NCI-H187 (cell line): ENCODE measurements around the gene RRBP1.

Experiments used
- DNase-seq, 2 experiments: peaks; one replicate each; lab custom pipeline; 2025; lab: John Stamatoyannopoulos, UW

Gene RRBP1

DNA sequence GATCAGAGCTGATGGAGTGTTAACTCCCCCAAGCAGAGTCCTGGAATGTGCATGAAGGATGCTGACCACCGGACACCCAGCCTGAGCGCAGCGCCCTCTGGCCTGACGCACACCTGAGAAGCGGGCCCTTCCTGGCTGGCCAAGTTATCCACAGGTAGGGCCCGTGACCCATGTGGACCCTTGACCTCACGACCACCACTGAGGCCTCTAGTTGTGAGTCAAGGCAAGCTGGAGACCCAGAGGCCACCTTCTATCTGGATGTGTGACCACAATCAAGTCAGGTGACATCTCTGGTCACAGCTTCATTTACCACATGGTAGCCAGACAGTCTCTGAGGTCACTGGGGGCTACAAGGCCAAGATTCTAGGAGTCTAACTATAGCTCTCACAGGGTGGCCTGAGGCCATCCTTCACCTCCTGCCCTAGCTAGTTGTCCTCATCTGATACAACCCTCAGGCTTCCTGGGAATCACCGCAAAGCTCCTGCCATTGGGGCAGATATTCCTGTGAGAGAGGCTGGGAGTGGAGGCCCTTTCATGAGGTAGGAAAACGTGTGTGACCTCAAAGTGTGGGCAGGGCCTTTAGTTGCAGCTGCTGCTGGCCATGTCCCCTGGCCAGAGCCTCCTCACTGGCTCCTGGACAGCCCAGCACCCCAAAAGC lies 59.1 kb downstream of the RRBP1 start:
- DNase-seq = no peak

DNA sequence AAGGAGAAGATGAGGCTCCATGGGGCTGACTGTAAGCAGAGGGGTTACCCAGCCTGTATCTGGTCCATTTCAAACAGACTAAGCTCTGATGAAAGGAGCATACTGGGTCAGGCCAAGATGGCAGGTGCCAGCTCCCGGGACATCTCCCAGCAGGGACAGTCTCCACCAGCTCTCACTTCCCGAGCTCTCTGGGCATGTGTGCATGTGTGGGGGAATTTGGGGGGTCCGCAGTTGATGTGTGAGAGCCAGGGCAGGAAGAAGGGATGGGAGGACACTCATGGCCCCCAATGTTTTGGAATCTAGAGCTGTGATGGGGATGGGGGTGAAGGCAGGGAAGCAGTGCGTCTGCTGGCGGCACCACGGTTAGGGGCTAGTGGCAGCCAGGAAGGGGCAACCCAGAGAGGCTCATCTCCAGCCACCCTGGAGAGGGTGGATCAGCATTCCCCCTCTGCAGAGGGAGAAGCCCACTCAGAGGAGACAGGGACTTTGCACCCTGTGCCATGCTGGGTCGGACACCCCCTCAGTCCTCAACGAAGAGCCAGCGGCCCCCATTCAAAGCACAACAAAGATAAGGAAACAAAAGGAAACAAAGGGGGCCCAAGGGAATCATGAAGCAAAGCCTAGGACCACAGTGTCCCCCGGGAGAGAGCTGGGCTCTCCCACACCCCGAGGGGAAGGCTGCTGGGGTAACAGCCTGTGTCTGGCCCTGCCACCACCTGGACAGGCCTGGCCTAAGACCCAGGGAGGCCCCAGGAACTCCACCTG lies 59.8 kb downstream of the RRBP1 start:
- DNase-seq = no peak

DNA sequence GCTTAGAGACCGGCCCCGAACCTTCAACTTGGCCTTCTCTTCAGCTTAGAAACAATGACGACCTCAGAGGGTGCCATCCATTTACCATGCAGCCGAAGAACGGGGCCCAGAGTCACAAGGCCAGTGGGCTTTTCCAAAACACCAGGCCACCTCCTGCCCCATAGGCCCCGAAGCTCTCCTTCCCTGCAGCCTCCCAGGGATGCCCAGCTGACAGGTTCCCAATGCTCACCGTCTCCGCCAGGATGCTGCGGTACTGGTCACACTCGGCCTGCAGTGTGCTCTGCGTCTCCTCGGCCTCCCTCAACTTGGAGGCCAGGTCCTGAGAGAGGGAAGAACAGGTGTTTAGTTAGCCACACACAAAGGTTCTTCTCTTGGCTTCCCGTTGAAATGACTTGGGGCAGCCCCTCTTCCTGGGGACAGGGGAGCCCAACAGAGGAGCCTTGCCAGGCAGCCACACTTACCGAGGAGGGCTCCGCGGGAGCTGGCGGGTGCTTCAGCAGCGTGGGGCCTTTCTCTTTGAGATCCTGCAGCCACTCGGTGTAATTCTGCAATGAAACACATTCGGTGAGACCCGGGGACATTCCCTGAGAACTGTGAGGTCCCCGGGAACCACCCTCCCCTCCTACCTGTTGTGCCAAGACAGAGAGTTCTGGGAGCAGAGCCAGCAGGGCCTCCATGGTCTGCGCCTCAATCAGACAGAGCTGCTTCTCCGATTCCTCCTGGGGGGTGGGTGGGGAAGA lies 60.6 kb downstream of the RRBP1 start:
- DNase-seq = no peak

DNA sequence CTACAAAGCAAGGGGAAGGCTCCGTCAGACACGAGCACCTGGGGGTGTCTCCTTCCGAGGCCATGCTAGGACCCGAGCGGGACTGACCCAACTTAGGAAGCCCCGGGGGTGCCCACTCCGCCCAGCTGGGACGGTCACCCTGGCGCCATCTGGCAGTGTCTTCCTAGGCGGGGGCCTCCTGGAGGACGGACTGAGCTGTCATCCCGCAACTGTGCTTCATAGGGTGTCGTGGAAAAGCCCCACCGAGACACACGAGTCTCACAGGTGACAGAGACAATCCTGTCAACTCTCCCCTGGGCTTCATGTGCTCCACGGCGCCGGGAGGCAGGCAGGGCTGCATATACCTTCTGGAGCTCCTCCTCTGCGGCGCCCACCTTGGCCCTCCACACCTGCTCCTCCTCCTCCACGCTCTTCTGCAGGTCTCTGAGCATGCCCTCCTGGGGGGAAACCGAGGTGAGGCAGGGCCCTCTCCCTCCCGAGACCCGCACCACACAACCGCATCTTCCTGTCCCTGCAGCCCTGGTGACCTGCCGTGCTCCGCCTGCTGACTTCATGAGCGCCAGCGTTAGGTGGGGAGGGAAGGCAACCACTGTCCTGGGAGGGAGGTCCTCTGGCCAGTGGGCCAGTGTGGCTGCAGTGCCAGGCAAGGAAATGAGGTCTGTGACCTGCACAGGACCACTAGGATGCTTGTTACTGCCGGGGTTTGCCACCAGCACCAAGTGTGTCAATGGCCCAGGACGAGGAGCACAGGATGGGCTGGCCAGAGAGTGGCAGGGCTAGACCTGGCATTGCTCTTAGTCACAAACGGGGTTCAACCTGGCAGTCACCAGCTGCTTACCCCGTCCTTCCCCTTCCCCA lies 61.4 kb downstream of the RRBP1 start:
- DNase-seq = no peak

DNA sequence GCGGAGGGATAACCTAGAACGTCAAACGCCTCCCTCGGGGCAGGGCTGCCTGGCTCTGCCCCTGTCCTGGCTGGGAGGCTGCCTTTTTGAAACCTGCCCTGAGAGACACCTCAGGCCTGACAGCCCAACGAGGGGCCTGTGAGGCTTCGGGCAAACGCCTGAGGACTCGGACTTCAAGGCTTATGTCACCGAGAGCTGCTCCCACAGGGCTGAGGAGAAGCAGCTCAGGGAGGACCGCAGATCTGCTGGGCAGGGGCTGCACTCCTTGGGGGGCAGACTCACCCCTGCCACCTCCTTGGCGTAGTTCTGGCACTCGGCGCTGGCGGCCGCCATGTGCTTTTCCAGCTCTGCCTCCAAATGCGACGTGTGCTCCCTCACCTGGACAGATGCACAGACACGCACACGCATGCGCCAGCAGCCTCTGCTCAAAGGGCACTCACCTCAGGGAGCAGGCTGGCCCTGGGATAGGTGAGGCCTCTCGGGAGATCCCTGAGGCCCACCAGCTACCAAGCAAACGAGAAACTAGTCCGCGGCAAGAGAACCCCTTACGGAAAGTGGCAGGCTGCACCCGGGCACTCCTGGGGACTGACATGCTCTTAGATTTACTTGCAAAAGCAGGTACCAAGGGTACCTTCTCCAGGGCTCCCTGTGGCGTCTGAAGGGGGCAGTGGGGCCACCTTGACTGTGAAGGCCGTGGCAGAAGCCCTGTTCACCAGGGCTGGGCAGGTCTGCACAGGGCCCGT lies 62.5 kb downstream of the RRBP1 start:
- DNase-seq = no peak

DNA sequence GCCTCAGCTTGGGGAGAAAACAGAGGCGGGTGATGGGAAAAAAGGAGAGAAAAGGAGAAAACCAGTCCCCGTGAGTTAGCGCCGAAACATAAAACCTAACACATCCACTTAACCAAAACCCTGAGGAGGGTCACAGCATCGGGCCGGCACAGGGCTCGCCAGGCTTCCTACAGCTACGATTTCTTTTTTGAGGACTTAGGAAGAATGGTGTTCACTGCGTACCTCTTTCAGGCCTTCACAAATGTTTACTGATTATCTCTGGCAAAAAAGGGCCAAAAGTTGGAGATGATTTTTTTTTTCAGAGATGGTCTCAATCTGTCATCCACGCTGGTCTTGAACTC lies 63.4 kb downstream of the RRBP1 start:
- DNase-seq = no peak

DNA sequence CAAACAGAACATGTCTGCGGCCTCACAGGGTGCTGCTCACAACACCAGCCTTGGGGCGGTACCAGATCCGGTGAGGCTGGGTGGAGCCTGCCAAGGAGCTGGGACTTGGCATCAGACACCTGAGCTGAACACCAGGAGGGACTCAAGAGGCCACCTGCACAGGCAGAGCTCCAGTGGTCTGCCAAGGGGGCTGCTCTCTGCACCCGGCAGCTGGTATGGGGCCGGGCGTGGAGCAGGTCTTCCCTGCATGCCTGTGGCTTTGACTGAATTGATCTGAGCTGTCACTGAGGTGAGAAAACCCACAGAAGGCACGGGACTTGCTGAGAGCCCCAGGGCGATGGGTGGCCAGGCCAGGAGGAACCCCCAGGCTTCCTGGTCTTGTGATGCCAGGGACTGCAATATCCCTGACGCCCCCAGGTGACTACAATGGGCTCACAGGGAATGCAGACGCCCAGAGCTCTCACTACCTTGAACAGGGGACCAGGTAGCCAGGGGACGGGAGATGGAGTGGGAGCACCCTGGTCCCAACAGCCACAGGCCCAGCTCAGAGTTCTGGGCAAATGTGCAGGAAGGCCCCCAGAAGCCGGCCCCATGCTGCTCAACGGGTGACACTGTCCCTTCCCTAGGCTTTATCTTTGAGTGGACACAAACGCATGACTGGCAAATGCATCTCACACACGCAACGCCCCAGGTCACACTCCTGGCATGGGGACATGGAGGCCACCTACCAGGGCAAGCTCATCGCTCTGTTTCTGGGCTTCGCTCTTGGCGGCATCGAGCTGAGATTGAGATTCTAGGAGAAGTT lies 64.0 kb downstream of the RRBP1 start:
- DNase-seq = no peak

DNA sequence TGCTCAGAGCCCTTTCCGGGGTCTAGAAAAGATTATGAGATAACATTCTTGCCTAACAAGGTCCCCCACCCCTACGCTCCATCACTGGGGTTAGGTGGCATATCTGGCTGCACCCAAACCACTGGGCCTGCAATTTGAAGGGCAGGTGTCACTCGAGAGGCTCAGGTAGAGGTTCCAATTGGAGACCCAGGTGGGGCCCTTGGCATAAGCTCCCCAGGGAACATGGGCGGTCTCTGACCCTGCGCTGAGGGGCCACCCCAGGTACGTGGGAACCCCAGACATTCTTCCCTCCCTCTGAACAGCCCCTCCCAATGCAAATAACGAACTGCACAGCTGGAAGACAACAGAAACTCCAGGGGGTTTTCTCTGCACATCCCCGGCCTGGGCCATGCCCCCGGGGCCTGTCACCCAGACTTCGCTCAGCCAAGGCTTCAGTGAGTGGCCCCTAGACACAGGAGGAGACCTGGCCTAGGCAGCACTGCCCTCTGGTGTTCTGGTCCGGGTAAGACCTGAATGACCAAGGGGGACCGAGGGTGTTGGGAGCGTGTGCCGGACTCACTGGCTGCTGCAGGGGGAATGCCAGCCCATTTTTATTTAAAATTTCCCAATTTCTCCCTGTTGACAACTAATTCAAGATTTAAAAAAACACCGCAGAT lies 64.7 kb downstream of the RRBP1 start:
- no peak for DNase-seq

DNA sequence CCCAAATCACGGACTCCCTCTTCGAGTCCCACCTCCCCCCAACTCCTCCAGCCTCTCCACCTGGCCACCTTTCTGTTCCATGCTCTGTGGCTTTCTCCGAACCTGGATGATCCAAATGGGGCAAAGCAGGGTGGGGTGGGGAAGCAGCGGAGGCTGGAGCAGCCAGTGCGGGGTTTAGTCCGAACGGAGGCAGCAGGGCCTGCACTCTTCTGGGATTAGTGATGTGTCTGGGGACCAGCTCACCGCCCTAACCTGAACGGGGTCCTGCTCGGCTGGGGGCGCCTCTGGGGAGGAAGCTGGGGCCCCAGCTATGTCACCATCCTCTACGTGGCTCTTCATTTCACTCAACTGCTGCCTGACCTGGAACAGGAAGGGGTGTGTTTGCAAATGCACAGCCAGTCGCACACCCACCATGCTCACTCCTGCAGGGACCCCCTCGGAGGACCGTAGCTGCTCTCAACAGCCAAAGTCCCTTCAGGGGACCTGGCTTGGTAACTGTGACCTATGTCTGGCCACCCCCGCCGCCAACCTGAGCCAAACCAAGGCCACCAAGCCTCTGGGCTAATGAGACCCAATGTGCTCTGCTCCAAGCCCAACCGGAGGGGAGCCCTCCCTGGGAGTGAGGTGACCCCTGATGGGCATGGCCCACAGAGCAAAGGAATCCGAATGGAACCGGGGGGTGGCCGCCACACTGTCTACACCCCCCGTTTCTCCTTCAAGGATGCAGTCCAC lies 65.4 kb downstream of the RRBP1 start:
- DNase-seq = no peak

DNA sequence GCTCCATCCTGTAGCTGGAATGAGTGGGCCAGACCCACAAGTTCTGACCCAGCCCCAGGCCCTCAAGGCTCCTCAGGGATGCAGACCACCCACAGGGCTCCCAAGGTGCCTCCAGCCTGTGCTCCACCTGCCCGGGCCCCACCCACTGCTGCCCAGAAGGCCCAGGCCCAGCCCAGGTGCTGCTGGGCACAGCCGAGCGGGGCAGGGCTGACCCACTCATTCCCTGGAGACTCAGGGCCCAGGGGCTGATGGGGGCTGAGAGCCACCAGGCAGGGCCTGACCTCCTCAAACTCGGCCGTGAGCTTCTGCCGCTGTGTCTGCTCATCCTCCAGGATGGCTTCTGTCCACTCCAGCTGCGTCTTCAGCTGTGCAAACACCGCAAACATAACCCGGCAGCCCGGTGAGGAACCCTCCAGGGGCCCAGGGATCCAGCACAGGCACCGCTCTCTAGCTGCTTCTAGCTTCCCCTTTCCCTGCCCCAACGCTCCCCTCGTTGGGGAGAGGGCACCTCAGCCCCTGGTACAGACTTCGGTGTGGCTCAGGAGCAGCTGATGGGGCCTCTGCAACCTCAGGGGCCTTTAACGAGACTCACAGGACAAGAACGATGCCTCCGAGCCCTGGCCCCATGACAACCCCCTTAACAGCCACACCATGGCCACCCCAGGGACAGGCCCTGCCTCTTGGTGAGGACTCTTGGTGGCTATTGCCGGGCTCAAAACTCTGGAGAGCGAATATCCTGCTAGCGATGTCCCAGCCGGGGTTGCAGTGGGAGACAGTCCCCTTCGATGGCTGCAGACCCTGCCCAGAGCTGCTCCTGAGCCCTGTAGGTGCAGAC lies 66.2 kb downstream of the RRBP1 start:
- no peak for DNase-seq

DNA sequence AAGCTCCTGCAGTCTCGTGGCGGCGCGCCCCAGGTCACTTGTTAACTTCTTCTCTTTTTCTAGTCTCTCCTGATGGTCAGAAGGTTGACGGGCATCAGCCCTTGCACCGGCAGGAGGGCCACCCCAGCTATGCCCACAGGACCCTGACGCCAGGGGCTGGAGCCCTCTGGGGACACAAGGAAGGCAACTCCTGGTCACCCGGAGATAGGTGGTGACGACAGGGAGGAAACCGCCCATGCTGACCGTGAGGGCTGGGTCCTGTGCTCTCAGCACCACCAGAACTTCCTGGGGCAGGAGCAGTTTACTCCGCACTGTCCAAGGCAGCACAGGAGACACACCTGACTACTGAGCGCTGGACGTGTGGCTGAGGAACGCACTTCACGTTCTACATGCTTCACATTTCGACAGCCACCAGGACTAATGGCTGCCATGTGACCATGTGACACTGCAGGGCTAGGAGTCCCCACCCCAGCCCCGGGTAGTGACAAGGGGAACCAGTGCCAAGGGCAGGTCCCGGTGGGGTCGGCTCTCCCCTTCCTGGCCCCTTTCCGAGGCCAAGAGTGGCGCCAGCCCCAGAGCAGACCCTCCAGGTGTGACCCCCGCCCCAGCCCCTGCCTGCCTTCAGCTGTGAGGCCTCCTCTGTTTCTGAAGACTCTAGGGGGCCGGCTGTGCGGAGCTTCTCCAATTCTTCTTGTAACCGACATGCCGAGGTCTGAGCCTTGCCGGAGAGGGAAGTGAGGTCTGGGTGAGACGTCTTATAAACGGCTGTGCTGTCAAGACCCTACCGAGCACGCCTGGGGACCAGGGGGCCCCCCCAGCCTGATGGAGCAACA lies 67.0 kb downstream of the RRBP1 start:
- no peak for DNase-seq

DNA sequence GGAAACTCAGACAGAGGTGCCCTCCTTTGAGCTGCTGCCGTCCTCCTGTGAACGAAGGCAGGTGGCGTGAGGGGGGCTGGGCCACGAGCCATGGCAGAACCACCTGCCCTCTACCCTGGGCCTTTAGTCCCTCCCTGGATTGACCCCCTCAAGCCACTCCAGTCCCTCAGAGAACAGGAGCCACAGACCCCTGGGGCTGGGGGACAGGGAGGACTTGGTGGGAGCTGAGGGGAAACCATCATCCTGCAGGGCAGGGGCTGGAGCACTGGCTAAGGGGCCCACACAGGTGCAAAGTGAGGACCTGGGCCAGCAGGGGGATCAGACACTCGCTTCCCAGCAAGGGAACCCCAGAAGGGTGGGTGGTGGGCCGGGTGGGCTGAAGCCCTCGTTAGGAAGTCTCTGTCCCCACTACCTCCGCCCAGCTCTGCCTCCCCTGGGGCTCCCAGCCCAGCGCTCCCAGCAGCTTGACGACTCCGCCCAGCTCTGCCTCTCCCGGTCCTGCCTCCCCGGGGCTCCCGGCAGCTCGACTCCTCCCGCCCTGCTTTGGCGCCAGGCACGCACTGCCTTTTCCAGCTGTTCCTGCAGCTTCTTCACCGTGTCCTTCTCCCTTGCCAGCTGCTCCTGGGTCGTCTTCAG lies 67.7 kb downstream of the RRBP1 start:
- no peak for DNase-seq

DNA sequence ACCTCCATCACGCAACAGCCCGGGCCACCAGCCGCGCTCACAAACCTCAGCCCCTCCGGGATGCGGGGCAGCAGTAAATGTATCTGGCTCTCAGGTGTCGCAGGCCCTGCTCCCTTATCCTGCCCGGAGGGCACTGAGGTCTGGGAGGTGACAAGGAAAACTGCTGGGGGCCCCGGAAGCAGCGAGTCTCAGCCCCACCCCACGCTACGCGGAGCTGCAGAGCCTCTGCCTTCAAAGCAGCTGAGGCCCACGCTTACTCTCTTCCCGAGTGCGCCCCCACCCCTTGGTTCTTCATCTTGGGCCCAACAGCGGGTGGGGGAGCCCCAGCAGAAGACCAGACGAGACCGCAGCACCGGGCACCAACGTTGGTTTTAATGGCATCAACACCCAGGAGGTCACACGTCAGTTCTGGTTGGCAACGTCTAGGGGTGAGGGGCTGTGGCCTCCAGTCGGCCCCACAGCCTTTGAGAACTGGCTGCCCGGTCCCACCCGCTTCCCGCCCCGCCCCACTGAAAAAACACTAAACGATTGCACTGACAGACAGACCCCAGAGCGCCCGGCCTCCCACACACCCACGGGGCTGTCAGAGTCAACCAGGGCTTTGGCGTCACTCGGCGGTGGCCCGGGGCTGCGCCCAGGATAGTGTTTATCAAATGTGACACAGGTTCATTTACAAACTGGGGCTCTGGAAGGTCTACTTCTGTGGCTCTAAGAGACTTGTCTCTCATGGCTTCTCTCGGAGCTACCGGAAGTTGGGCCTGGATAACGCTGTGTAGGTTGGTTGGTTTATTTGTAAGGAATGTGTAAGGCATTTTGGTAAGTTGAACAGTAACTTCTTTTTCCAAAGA lies 68.5 kb downstream of the RRBP1 start:
- no peak for DNase-seq

DNA sequence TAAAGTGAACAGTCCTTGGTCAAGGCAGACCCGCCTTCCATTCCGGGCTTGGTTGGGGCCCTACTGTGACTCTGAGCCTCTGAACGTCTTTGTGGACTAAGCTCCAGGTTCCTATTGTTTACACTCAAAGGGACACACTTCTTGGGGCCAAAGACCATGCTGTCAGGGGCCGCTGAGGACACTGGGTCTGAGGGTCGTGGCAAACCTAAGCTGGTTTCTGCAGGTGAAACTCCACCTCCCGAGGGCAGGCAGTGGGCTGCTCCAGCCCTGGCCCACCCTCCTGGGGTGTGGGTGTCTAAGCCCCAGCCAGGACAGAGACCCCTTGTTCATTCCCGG lies 69.1 kb downstream of the RRBP1 start:
- DNase-seq = no peak

DNA sequence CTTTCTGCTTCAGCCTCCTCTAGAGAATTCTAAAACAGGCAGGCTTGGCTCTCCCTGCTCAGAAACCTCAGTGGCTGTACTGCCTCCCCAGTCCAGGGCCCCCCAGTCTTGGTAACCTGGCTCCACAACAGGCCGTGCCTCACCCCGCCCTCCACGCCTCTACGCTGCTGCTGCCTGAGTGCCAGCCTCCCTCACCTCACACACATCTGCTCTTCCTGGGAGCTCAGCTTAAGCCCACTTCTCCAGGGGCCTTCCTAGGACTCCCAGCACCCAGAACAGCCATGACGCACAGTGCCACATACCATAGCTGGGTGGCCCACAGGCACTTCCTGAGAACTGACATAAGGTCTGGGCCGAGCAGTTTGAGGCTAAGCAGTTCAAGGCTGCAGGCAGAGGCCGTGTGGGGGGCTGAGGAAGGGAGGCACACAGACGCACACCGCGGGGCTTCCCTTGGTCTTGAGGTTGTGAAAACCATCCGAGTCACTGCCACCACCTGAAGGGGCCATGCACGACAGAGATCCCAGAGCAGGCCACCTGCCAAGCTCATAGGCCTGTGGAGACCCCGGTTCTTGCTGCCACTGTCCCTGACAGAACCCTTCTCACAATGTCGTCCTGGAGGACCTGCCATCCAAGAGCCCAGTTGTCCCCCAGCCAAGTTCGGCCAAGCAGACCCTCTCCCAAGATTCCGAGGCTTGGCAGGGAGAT lies 69.6 kb downstream of the RRBP1 start:
- no peak for DNase-seq
